Body of pancreas (tissue), 4 donors: Measurements from ENCODE around the gene NFKBIA. TPM values are rescaled to one million over a fixed set of nuclear protein-coding genes. Genes with fewer than 3 reads are reported as not detected.
A peak's percentile ranks its signal among the peaks of the same experiment; 100 is the strongest.

Experiments
- ATAC-seq: fragments of 150-250 bp; one replicate; pipeline ENCODE4 v1.9.1; 2016
- DNase-seq, 4 donors: peaks; one replicate each; pipeline ENCODE4 v3.0.0-alpha.2; 2019
- H3K27ac ChIP-seq, 4 donors: fragments of 200-600 bp; sonication (generic); 1 replicate in 3 of 4; 2 replicates in 1 of 4; pipeline versions ENCODE4 v1.5.1 to v1.6.1; 2016 to 2019; ENCODE audit warnings: mild to moderate bottlenecking in 1 of 4, mixed read lengths in 1 of 4, moderate library complexity in 1 of 4
- H3K27me3 ChIP-seq, 2 donors: fragments of 200-600 bp; sonication (generic); one replicate each; pipeline ENCODE4 v1.6.0; 2016; ENCODE audit warnings: mild to moderate bottlenecking in 1 of 2
- H3K36me3 ChIP-seq, 2 donors: fragments of 200-600 bp; sonication (generic); replicated peaks in 1 of 2; 2 replicates each; pipeline ENCODE4 v1.5.1; 2016; ENCODE audit warnings: low read depth in 2 of 2; ENCODE audit not compliant: insufficient read depth in 1 of 2
- H3K4me1 ChIP-seq: fragments of 200-600 bp; sonication (generic); one replicate; pipeline ENCODE4 v1.6.0; 2016
- H3K4me3 ChIP-seq, 2 donors: fragments of 200-600 bp; sonication (generic); 1 replicate in 1 of 2; 2 replicates in 1 of 2; pipeline ENCODE4 v1.5.1; 2016 to 2019
- H3K9me3 ChIP-seq, 3 donors: fragments of 200-600 bp; sonication (generic); 1 replicate in 2 of 3; 2 replicates in 1 of 3; pipeline ENCODE4 v1.5.1; 2016
- CTCF ChIP-seq, 7 experiments: fragments of 450-650 bp in 4 of 7; fragments of 200-600 bp in 3 of 7; sonication (generic) in 3 of 7; IDR thresholded peaks; one replicate each; pipeline ENCODE4 v1.5.1; 2016 to 2019; ENCODE audit warnings: antibody characterized with exemption in 7 of 7
- POLR2A ChIP-seq, 3 donors: fragments of 450-650 bp; IDR thresholded peaks; one replicate each; pipeline ENCODE4 v1.6.1; 2016; ENCODE audit warnings: antibody characterized with exemption in 3 of 3, mild to moderate bottlenecking in 2 of 3
- WGBS, 2 donors: methylation state at CpG; one replicate each; pipeline ENCODE4 v1.1.5; 2017; 5-methylcytosine and 5-hydroxymethylcytosine counted together
- intact Hi-C: fragments of 100-400 bp; cut with DNase I; formaldehyde crosslinking; loops from one replicate; pipeline ENCODE4 v1.15.1; 2023
- total RNA-seq, 2 donors: library from RNA; depleted of rRNA; stranded (reverse); fragments of >200 nt; gene quantifications; one replicate each; pipeline ENCODE4 v1.1.0, GENCODE V29; 2016

The NFKBIA gene
- total RNA-seq, 2 donors from 2014 or later, result 330 to 345 TPM

GRCh38 chr14:35353409-35354172, 51.0 kb downstream of the NFKBIA start:
- Histone ChIP-seq H3K4me1 (peaks cover 5% of the 10 kb centered on the region), H3K9me3 (no peaks in the 10 kb centered on the region), H3K27me3 (no peaks in the 10 kb centered on the region), H3K27ac (no peak overlapping the region), H3K36me3 (no peaks in the 10 kb centered on the region), H3K4me3 (no peak overlapping the region)
- DNase-seq, result no peak
- TF ChIP-seq CTCF (IDR thresholded peaks at IDR 0.05) (peak in 1 of 7 experiments; percentile 15), POLR2A (IDR thresholded peaks at IDR 0.05) (no peak)
- WGBS, 2 donors, result 59 to 70% methylated on average over 10 of the region's 10 CpGs
- intact Hi-C loops, result no loop called here
- no peak for ATAC-seq

GRCh38 chr14:35352274-35353233, 52.0 kb downstream of the NFKBIA start:
- H3K4me3 ChIP-seq, result no peak overlapping the region
- TF ChIP-seq CTCF (IDR thresholded peaks at IDR 0.05) (no peak), POLR2A (IDR thresholded peaks at IDR 0.05) (no peak)
- H3K36me3 ChIP-seq, result no peaks in the 10 kb centered on the region
- H3K9me3 ChIP-seq, result no peaks in the 10 kb centered on the region
- no peak for ATAC-seq
- H3K27me3 ChIP-seq, result no peaks in the 10 kb centered on the region
- H3K27ac ChIP-seq, result peak overlapping the region in 1 of 4 donors; percentile 28
- intact Hi-C loops, result no loop called here
- no peak for DNase-seq
- WGBS, 2 donors, result 76 to 77% methylated on average over 10 to 15 of the region's 15 CpGs
- peaks cover 5% of the 10 kb centered on the region for H3K4me1 ChIP-seq

- H3K27ac ChIP-seq, result no peak overlapping the region
- ATAC-seq (no peak), DNase-seq (no peak)
Observed at GRCh38 chr14:35351897-35352273, 52.7 kb downstream of the NFKBIA start.

More at GRCh38 chr14:35351897-35352273, 52.7 kb downstream of the NFKBIA start:
- intact Hi-C loops, result no loop called here
- WGBS, 2 donors, result 69% methylated on average over 4 of the region's 4 CpGs
- Histone ChIP-seq H3K4me1 (peaks cover 5% of the 10 kb centered on the region), H3K4me3 (no peak overlapping the region), H3K9me3 (no peaks in the 10 kb centered on the region), H3K36me3 (no peaks in the 10 kb centered on the region), H3K27me3 (no peaks in the 10 kb centered on the region)
- TF ChIP-seq CTCF (IDR thresholded peaks at IDR 0.05) (no peak), POLR2A (IDR thresholded peaks at IDR 0.05) (no peak)

Other genes with a start within 250 kb of the NFKBIA start
- gene PSMA6, start 112.4 kb downstream of the NFKBIA start, total RNA-seq, result 10 to 100 TPM; 39.6 to 43.1 TPM
- not detected for gene INSM2, start 129.4 kb upstream of the NFKBIA start, total RNA-seq